Measurements from ENCODE around the gene KCNK2. TPM values are rescaled to one million over a fixed set of nuclear protein-coding genes. Genes with fewer than 3 reads are reported as not detected.

Gene KCNK2
- total RNA-seq, 2 donors from 2014 or later = 0.32 TPM; not detected in 1

- intact Hi-C loops (cut with DNase I) = no loop called here
- DNase-seq (no peak), ATAC-seq (no peak)
Measured at GRCh38 chr1:215087603-215088002, 5.1 kb downstream of the KCNK2 start.

- ATAC-seq (no peak), DNase-seq (no peak)
- intact Hi-C loops (cut with DNase I) = no loop called here
Measured at GRCh38 chr1:215094381-215094780, 11.8 kb downstream of the KCNK2 start.

GRCh38 chr1:215095524-215095923 lies 13.0 kb downstream of the KCNK2 start:
- DNase-seq (no peak), ATAC-seq (no peak)
- intact Hi-C loops (cut with DNase I) = no loop called here

GRCh38 chr1:215101511-215101910 lies 19.0 kb downstream of the KCNK2 start:
- intact Hi-C loops (cut with DNase I) = no loop called here
- ATAC-seq = no peak
- no peak for DNase-seq

- DNase-seq (no peak), ATAC-seq (no peak)
- intact Hi-C loops (cut with DNase I) = no loop called here
Measured at GRCh38 chr1:215104283-215104682, 21.7 kb downstream of the KCNK2 start.

GRCh38 chr1:215106067-215106466 lies 23.5 kb downstream of the KCNK2 start:
- intact Hi-C loops (cut with DNase I) = no loop called here
- ATAC-seq = no peak
- DNase-seq = no peak

GRCh38 chr1:215109171-215109570 lies 26.6 kb downstream of the KCNK2 start:
- no peak for DNase-seq
- intact Hi-C loops (cut with DNase I) = no loop called here
- no peak for ATAC-seq

GRCh38 chr1:215111916-215112315 lies 29.4 kb downstream of the KCNK2 start:
- intact Hi-C loops (cut with DNase I) = no loop called here
- no peak for DNase-seq
- ATAC-seq = no peak

- ATAC-seq = no peak
- no peak for DNase-seq
- intact Hi-C loops (cut with DNase I) = no loop called here
Measured at GRCh38 chr1:215113776-215114153, 31.2 kb downstream of the KCNK2 start.

GRCh38 chr1:215114154-215114933 lies 31.8 kb downstream of the KCNK2 start:
- intact Hi-C loops (cut with DNase I) = no loop called here
- no peak for DNase-seq
- ATAC-seq = no peak

- ATAC-seq = no peak
- no peak for DNase-seq
- intact Hi-C loops (cut with DNase I) = no loop called here
Measured at GRCh38 chr1:215115760-215116159, 33.2 kb downstream of the KCNK2 start.

GRCh38 chr1:215118081-215118480 lies 35.5 kb downstream of the KCNK2 start:
- intact Hi-C loops (cut with DNase I) = no loop called here
- DNase-seq (no peak), ATAC-seq (no peak)

- DNase-seq = no peak
- intact Hi-C loops (cut with DNase I) = no loop called here
- ATAC-seq = no peak
Measured at GRCh38 chr1:215119056-215119455, 36.5 kb downstream of the KCNK2 start.

GRCh38 chr1:215119719-215120365 lies 37.3 kb downstream of the KCNK2 start:
- no peak for DNase-seq
- intact Hi-C loops (cut with DNase I) = no loop called here
- ATAC-seq = no peak

- intact Hi-C loops (cut with DNase I) = no loop called here
- no peak for ATAC-seq
- no peak for DNase-seq
Measured at GRCh38 chr1:215128504-215128903, 46.0 kb downstream of the KCNK2 start.

- intact Hi-C loops (cut with DNase I) = no loop called here
- no peak for ATAC-seq
- DNase-seq = no peak
Measured at GRCh38 chr1:215131291-215131690, 48.8 kb downstream of the KCNK2 start.

GRCh38 chr1:215132156-215132555 lies 49.6 kb downstream of the KCNK2 start:
- intact Hi-C loops (cut with DNase I) = no loop called here
- ATAC-seq (no peak), DNase-seq (no peak)

GRCh38 chr1:215133532-215133931 lies 51.0 kb downstream of the KCNK2 start:
- DNase-seq (no peak), ATAC-seq (no peak)
- intact Hi-C loops (cut with DNase I) = no loop called here

- intact Hi-C loops (cut with DNase I) = no loop called here
- DNase-seq (no peak), ATAC-seq (no peak)
Measured at GRCh38 chr1:215137985-215138384, 55.4 kb downstream of the KCNK2 start.

- DNase-seq = no peak
- intact Hi-C loops (cut with DNase I) = no loop called here
- ATAC-seq = no peak
Measured at GRCh38 chr1:215140135-215140534, 57.6 kb downstream of the KCNK2 start.

GRCh38 chr1:215141460-215141859 lies 58.9 kb downstream of the KCNK2 start:
- DNase-seq (no peak), ATAC-seq (no peak)
- intact Hi-C loops (cut with DNase I) = no loop called here
